Cerebellar nuclear complex (tissue), 1 donor: ENCODE data around the gene PIP5K1B.

Experiments used
- DNase-seq, 2 experiments: peaks; one replicate each; lab custom pipeline; 2025; lab: John Stamatoyannopoulos, UW

The PIP5K1B gene

GRCh38 chr9:68817079-68817875, 112.2 kb downstream of the PIP5K1B start:
- no peak for DNase-seq

- no peak for DNase-seq
Measured at GRCh38 chr9:68819065-68819464, 114.0 kb downstream of the PIP5K1B start.

GRCh38 chr9:68821911-68822310, 116.9 kb downstream of the PIP5K1B start:
- DNase-seq: no peak

GRCh38 chr9:68822596-68823165, 117.6 kb downstream of the PIP5K1B start:
- DNase-seq: peak in 1 of 2 experiments; percentile 26

- DNase-seq: no peak
Measured at GRCh38 chr9:68825762-68826472, 120.9 kb downstream of the PIP5K1B start.

GRCh38 chr9:68827837-68828744, 123.1 kb downstream of the PIP5K1B start:
- no peak for DNase-seq

GRCh38 chr9:68832101-68832500, 127.1 kb downstream of the PIP5K1B start:
- DNase-seq: no peak

- no peak for DNase-seq
Measured at GRCh38 chr9:68832861-68833518, 128.0 kb downstream of the PIP5K1B start.

GRCh38 chr9:68834931-68835520, 130.0 kb downstream of the PIP5K1B start:
- DNase-seq: no peak

GRCh38 chr9:68836788-68837187, 131.7 kb downstream of the PIP5K1B start:
- no peak for DNase-seq

GRCh38 chr9:68838245-68838644, 133.2 kb downstream of the PIP5K1B start:
- DNase-seq: no peak

GRCh38 chr9:68841276-68842052, 136.4 kb downstream of the PIP5K1B start:
- no peak for DNase-seq

- no peak for DNase-seq
Measured at GRCh38 chr9:68842568-68842967, 137.5 kb downstream of the PIP5K1B start.

GRCh38 chr9:68843239-68843638, 138.2 kb downstream of the PIP5K1B start:
- DNase-seq: no peak

GRCh38 chr9:68844157-68844556, 139.1 kb downstream of the PIP5K1B start:
- DNase-seq: no peak

- no peak for DNase-seq
Measured at GRCh38 chr9:68844631-68845612, 139.9 kb downstream of the PIP5K1B start.

GRCh38 chr9:68847765-68848164, 142.7 kb downstream of the PIP5K1B start:
- no peak for DNase-seq

GRCh38 chr9:68851657-68852056, 146.6 kb downstream of the PIP5K1B start:
- DNase-seq: no peak

- no peak for DNase-seq
Measured at GRCh38 chr9:68852941-68853340, 147.9 kb downstream of the PIP5K1B start.
